H1 (cell line): ENCODE measurements around the gene ADAMTS4. TPM values are rescaled to one million over a fixed set of nuclear protein-coding genes. Genes with fewer than 3 reads are reported as not detected.

ENCODE experiments used
- ATF2 ChIP-seq: IDR thresholded peaks from 2 replicates; pipeline ENCODE4 v1.6.1; 2012; ENCODE audit warnings: low read length, inconsistent platforms
- SP1 ChIP-seq: IDR thresholded peaks from 2 replicates; pipeline ENCODE4 v1.6.1; 2011; ENCODE audit warnings: low read depth, low read length
- TAF1 ChIP-seq: IDR thresholded peaks from 2 replicates; pipeline ENCODE4 v1.6.1; 2011; ENCODE audit warnings: mild to moderate bottlenecking, low read depth, low read length
- TBP ChIP-seq: IDR thresholded peaks from 2 replicates; pipeline ENCODE4 v1.6.1; 2011; ENCODE audit warnings: low read depth, low read length, improper control_type of control experiment
- polyA plus RNA-seq, 7 experiments: library from polyadenylated mRNA; depleted of rRNA in 3 of 7; stranded (reverse) in 5 of 7; unstranded in 2 of 7; fragments of >200 nt in 5 of 7; fragments of 200-250 nt in 2 of 7; gene quantifications; 1 replicate in 5 of 7; 2 replicates in 1 of 7; 4 replicates in 1 of 7; pipeline versions ENCODE4 v1.2.1 to v1.2.3, GENCODE V29; 2011 to 2013; ENCODE audit warnings: missing spikeins in 2 of 7, mixed read lengths in 2 of 7
- total RNA-seq: library from RNA; stranded (reverse); fragmentation: NEBNext Ultra II Directional; extraction: Animal tissue kit (Norgen Biotek cat#: 25700); gene quantifications from 2 replicates; pipeline ENCODE4 v1.2.1, GENCODE V29; 2021
- TF ChIP-seq, protein P1 (sequence below): IDR thresholded peaks from 2 replicates; pipeline ENCODE4 v1.6.1; 2012; ENCODE audit warnings: inconsistent platforms

Gene ADAMTS4
- total and polyA plus RNA-seq, 2 of the 8 experiments (the other 6 are each of a cell fraction or from before 2014, with no cell fraction given) = 4.6 to 7.2 TPM

- TF ChIP-seq TAF1 (peak; percentile 89), ATF2 (peak; percentile 59; the same call in 1 of the 2 replicates), TBP (peak; percentile 73; the same call in 1 of the 2 replicates), SP1 (peak; percentile 29; the same call in 1 of the 2 replicates)
- TF ChIP-seq, protein P1, sequence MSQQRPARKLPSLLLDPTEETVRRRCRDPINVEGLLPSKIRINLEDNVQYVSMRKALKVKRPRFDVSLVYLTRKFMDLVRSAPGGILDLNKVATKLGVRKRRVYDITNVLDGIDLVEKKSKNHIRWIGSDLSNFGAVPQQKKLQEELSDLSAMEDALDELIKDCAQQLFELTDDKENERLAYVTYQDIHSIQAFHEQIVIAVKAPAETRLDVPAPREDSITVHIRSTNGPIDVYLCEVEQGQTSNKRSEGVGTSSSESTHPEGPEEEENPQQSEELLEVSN = peak; percentile 73
Measured at GRCh38 chr1:161177112-161177935, 21.5 kb downstream of the ADAMTS4 start, which contains the start of gene B4GALT3 (continued).
